HEK293T (cell line): ENCODE results near the gene KCND2.

Experiments used
- CTCF ChIA-PET: fragments of 350-600 bp; formaldehyde crosslinking; extraction: SDS; loops from one replicate; lab custom pipeline; 2021; ENCODE audit warnings: antibody characterized with exemption, inconsistent platforms; lab: Yijun Ruan, JAX
- POLR2A ChIA-PET: fragments of 350-600 bp; formaldehyde crosslinking; extraction: SDS; loops from one replicate; lab custom pipeline; 2020; ENCODE audit warnings: antibody characterized with exemption, inconsistent platforms; lab: Yijun Ruan, JAX
- DNase-seq: peaks from one replicate; pipeline ENCODE4 v3.0.0; 2012; ENCODE audit warnings: mixed read lengths; ENCODE audit errors: extremely low spot score
- ARNT ChIP-seq: fragments of 450-650 bp; IDR thresholded peaks from 2 replicates; pipeline ENCODE4 v1.6.1; 2017; ENCODE audit warnings: mild to moderate bottlenecking
- BHLHE40 ChIP-seq: fragments of 450-650 bp; IDR thresholded peaks from 2 replicates; pipeline ENCODE4 v1.6.1; 2016; ENCODE audit warnings: mild to moderate bottlenecking, moderate library complexity, borderline replicate concordance
- CTBP1 ChIP-seq: fragments of 450-650 bp; IDR thresholded peaks from 2 replicates; pipeline ENCODE4 v1.6.1; 2016; ENCODE audit warnings: borderline replicate concordance
- ELF4 ChIP-seq: fragments of 450-650 bp; IDR thresholded peaks from 2 replicates; pipeline ENCODE4 v1.6.1; 2017; ENCODE audit warnings: antibody characterized with exemption
- FOXA1 ChIP-seq: fragments of 450-650 bp; IDR thresholded peaks from 2 replicates; pipeline ENCODE4 v1.6.1; 2016; ENCODE audit warnings: mild to moderate bottlenecking
- FOXK2 ChIP-seq: fragments of 450-650 bp; IDR thresholded peaks from 2 replicates; pipeline ENCODE4 v1.6.1; 2016; ENCODE audit warnings: mild to moderate bottlenecking
- FOXM1 ChIP-seq: fragments of 450-650 bp; IDR thresholded peaks from 2 replicates; pipeline ENCODE4 v1.6.1; 2017; ENCODE audit warnings: mild to moderate bottlenecking, borderline replicate concordance
- HDGF ChIP-seq: fragments of 450-650 bp; IDR thresholded peaks from 2 replicates; pipeline ENCODE4 v1.6.1; 2017; ENCODE audit warnings: antibody characterized with exemption, borderline replicate concordance
- L3MBTL2 ChIP-seq: fragments of 450-650 bp; conservative IDR thresholded peaks from 2 replicates; pipeline ENCODE4 v1.6.1; 2016; ENCODE audit warnings: mild to moderate bottlenecking
- LEF1 ChIP-seq: fragments of 450-650 bp; IDR thresholded peaks from 2 replicates; pipeline ENCODE4 v1.6.1; 2017; ENCODE audit warnings: mild to moderate bottlenecking, borderline replicate concordance
- NFRKB ChIP-seq: fragments of 450-650 bp; IDR thresholded peaks from 2 replicates; pipeline ENCODE4 v1.6.1; 2016; ENCODE audit warnings: mild to moderate bottlenecking, moderate library complexity
- SP1 ChIP-seq: fragments of 450-650 bp; IDR thresholded peaks from 2 replicates; pipeline ENCODE4 v1.6.1; 2017
- SUZ12 ChIP-seq: fragments of 450-650 bp; IDR thresholded peaks from 2 replicates; pipeline ENCODE4 v1.6.1; 2016; ENCODE audit warnings: mild to moderate bottlenecking
- TARDBP ChIP-seq: fragments of 450-650 bp; IDR thresholded peaks from 2 replicates; pipeline ENCODE4 v1.6.1; 2016
- ZNF384 ChIP-seq: fragments of 450-650 bp; IDR thresholded peaks from 2 replicates; pipeline ENCODE4 v1.6.1; 2016
- TF ChIP-seq, protein P1 (sequence below): fragments of 450-650 bp; IDR thresholded peaks from 2 replicates; pipeline ENCODE4 v1.6.1; 2016

Gene KCND2

DNA sequence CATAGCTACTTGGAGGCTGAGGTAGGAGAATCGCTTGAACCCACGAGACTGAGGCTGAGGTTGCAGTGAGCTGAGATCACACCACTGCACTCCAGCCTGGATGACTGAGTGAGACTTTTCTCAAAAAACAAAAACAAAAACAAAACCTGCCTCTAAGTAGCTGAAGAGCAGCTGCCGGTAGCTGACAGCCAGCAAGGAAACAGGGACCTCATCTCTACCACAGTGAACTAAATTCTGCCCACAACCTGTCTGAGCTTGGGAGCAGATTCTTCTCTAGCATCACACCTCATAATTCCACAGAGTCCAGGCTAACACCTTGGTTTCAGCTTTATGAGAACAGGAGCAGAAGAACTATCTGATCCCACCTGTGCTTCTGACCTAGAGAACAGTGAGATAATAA lies 246.2 kb downstream of the KCND2 start:
- CTCF ChIA-PET = no interaction called here
- POLR2A ChIA-PET = no interaction called here
- DNase-seq = no peak
- no peak for TF ChIP-seq CTBP1
- TF ChIP-seq BHLHE40 = no peak
- no peak for TF ChIP-seq NFRKB
- no peak for TF ChIP-seq ARNT
- TF ChIP-seq ELF4 = no peak
- TF ChIP-seq SP1 = no peak
- no peak for TF ChIP-seq LEF1
- TF ChIP-seq FOXA1 = no peak
- TF ChIP-seq, protein P1, sequence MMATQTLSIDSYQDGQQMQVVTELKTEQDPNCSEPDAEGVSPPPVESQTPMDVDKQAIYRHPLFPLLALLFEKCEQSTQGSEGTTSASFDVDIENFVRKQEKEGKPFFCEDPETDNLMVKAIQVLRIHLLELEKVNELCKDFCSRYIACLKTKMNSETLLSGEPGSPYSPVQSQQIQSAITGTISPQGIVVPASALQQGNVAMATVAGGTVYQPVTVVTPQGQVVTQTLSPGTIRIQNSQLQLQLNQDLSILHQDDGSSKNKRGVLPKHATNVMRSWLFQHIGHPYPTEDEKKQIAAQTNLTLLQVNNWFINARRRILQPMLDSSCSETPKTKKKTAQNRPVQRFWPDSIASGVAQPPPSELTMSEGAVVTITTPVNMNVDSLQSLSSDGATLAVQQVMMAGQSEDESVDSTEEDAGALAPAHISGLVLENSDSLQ = no peak
- TF ChIP-seq TARDBP = no peak
- no peak for TF ChIP-seq SUZ12
- no peak for TF ChIP-seq FOXK2
- no peak for TF ChIP-seq ZNF384
- no peak for TF ChIP-seq HDGF
- TF ChIP-seq L3MBTL2 = no peak
- no peak for TF ChIP-seq FOXM1

DNA sequence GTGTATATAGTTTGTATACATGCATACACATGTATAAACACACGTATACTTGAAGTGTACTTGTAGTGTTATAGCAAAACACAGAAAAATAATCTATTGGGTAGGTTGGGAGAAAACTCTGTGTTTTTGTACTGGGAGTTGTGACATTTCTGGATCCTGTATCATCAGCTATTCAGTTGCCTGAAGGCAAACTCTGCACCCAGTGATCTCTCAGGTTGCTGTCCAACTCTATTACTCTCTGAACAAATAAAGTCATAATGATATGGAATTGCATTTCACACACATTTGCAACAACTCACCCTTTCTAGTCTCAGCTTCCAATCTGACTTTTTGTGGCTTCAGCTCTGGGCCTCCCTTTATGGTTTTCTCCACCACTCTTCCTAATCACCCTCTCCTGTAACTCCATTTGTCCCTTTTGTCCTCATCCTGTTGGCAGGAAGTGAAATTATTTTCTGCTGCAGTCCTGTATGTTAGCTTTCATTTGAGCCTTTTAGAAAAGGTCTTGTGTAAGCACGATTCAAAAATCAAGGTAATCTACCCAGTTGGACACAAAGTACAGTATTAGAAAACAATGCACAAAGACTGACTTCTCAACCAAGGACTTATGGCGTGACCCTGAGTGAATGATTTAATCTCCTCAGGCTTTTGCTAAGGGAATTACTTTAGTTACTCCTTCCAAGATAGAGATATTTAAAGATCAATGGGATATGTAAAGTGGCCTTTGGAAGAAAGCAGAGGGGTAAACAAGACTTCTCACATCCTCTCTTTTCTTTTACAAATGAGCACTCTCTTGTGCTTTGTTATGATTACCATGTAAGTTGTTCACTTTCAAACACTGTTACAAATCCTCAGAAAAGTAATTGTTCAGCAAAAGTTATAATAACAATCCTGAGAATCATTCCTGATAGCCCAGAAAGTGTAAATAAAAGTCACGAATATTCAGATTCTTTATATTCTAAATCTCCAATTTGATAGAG lies 249.1 kb downstream of the KCND2 start:
- no peak for TF ChIP-seq ARNT
- no peak for TF ChIP-seq BHLHE40
- CTCF ChIA-PET = no interaction called here
- DNase-seq = no peak
- POLR2A ChIA-PET = no interaction called here

DNA sequence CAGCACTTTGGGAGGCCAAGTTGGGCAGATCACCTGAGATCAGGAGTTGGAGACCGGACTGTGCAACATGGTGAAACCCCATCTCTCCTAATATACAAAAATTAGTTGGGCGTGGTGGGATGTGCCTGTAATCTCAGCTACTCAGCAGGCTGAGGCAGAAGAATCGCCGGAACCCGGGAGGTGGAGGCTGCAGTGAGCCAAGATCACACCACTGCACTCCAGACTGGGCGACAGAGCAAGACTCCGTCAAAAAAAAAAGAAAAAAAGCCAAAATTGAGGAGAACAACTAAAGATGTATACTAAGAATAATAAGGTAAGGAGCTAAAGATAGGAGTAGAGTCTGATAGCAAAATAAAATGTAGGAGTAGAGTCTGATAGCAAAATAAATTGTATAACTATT lies 251.0 kb downstream of the KCND2 start:
- POLR2A ChIA-PET = no interaction called here
- CTCF ChIA-PET = no interaction called here
- no peak for TF ChIP-seq FOXM1
- TF ChIP-seq ARNT = no peak
- TF ChIP-seq L3MBTL2 = no peak
- no peak for TF ChIP-seq FOXA1
- DNase-seq = no peak

DNA sequence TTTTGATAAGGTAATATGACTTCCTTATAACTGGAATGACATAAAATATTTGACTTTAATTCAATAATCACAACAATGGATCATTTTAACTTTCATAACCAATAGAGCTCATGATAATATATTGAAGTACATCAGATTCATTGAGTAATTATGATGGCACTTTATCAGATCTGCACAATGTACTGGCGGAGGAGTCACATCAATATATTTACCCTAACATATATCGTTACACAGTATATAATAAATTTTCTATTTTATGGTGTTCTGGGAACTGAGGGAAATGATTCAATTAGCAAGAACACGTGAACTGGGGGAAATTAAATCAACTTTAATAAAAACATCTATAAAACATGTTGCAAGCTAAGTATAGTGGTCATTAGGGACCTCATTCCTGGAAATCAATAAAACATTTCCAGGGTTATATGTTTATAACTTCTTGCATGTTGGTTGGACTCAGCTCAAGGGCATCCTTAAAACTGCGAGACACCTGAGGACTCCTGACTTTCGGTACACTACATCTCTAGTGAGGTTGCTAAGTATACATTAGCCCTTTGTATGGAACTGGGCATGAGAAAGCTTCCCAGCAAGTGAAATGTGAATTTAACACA lies 254.0 kb downstream of the KCND2 start:
- TF ChIP-seq FOXM1 = no peak
- TF ChIP-seq LEF1 = no peak
- no peak for TF ChIP-seq SUZ12
- TF ChIP-seq TARDBP = no peak
- TF ChIP-seq HDGF = no peak
- TF ChIP-seq NFRKB = no peak
- TF ChIP-seq, protein P1 = no peak
- no peak for TF ChIP-seq FOXA1
- no peak for TF ChIP-seq L3MBTL2
- no peak for TF ChIP-seq ARNT
- no peak for TF ChIP-seq ZNF384
- TF ChIP-seq SP1 = no peak
- TF ChIP-seq CTBP1 = no peak
- TF ChIP-seq BHLHE40 = no peak
- DNase-seq = no peak
- POLR2A ChIA-PET = no interaction called here
- CTCF ChIA-PET = no interaction called here

DNA sequence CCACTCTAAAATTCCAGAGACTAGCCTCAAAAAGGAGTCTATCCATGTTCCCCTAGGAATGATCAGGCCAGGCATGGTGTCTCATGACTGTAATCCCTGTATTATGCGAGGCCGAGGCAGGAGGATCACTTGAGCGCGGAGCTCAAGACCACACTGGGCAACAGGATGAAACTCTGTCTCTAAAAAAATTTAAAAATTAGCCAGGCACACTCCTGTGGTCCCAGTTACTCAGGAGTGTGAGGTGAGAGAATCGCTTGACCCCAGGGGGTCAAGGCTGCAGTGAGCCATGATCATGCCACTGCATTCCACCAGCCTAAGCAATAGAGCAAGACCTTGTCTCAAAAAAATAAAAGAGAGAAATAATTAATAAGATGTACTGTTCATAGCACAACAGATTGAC lies 256.8 kb downstream of the KCND2 start:
- CTCF ChIA-PET = no interaction called here

More for the DNA sequence above, 256.8 kb downstream of the KCND2 start:
- TF ChIP-seq HDGF (no peak), TARDBP (no peak), BHLHE40 (no peak), ARNT (no peak), SP1 (no peak), LEF1 (no peak), FOXK2 (no peak), ZNF384 (no peak), FOXM1 (no peak), L3MBTL2 (no peak), NFRKB (no peak), CTBP1 (no peak), FOXA1 (no peak)
- TF ChIP-seq, protein P1 = no peak
- POLR2A ChIA-PET = no interaction called here
- DNase-seq = no peak
